GM19455 (cell line): Measurements from ENCODE around the gene FCER1G.

ENCODE experiments used
- ATAC-seq: cut with Tn5 transposase; IDR thresholded peaks from one replicate; pipeline ENCODE4 v1.9.1; 2021; ENCODE audit not compliant: unreplicated experiment

Gene FCER1G

DNA sequence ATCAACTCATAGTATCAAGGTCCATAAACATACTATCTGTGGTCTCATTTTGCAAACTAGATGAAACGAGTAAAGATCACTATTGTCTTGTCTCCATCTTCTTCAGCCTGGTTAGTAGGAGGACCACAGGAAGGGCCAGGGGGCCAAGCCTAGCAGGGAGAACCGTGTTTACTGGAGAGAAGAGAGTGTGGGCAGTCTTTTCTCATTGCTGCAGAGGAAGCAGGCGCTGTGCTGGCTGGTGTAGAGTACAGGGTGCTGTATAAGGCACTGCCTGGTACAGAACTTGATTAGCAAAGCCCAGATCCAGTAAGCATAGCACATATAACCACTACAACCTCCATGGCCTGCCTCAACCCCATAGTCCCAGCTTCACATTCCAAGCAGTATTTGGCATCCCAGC, 27.8 kb upstream of the FCER1G start:
- no peak for ATAC-seq

DNA sequence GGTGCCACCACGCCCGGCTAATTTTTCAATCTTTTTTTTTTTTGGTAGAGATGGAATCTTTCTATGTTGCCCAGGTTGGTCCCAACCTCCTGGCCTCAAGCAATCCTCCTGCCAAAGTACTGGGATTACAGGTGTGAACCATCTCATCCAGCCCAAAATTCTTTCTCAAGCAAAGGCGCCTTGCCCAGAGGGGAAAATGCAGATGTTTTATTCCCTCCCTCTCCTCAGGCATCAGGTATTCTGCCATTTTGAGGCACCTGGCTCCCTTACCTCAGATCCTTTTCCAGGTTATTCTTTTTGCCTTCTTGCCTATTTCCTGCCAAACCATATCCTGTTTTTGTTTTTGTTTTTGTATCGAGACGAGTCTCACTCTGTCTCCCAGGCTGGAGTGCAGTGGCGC, 26.7 kb upstream of the FCER1G start:
- ATAC-seq, result no peak

DNA sequence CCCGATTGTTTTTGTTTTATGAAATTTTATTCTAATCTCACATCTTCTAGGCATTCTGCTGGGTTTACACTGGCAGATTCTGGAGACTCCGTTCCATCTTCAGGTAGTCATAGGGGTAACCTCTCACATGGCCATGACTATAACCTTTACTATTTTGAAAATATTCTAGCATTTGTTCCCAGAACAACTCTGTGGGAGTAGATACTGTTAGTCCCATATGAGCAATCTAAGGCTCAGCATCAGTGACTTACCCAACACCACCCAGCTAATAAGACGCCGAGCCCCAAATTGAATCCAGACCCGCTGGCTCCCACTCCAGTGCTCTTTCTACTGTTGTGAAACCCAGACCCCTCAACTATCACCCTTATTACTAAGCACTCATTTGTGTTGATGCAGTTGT, 26.1 kb upstream of the FCER1G start:
- no peak for ATAC-seq

DNA sequence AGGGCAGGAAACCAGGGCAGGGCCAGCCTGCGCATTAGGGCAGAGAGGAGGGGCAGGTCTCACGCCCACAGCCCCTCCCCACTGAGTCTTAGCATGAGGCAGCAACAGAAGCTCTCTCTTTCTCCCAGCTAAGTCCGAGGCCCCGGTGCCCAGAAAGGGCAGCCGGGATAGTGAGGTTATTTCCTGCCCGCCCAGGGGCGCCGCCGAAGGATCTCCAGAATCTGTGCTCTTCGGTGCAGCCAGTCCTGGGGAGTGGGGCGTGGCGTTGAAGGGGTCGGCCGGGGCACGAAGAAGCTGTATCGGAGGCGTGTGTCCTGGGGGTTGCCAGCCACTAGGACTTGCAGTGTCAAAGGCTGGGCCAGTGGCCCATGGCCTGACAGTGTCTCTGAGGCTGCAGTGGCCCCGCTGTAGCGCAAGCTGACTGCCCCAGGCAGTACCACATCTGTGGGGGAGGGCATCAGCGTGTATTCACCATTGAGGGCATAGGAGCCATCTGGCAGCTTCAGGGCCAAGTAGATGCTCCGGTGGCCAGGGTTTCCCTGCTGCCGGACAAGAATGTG, 24.1 kb upstream of the FCER1G start:
- ATAC-seq, result no peak

DNA sequence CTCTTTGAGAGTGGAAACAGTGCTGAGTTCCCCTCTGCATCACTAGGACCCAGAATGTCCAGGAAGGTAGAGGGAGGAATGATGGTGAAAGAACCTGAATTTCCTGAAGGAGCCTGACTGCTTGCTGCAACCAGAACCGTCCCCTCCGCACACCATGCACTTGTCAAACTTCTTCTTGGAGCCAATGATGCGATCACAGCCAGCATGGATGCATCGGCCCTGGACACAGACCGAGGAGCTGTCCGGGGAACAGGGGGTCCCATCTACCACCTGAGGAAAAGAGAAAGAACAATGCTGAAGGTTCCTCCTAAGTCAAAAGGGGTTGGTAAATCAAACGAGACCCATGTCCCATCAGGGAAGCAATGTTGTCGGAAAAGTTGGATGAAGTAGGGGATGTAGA, 23.1 kb upstream of the FCER1G start:
- no peak for ATAC-seq

DNA sequence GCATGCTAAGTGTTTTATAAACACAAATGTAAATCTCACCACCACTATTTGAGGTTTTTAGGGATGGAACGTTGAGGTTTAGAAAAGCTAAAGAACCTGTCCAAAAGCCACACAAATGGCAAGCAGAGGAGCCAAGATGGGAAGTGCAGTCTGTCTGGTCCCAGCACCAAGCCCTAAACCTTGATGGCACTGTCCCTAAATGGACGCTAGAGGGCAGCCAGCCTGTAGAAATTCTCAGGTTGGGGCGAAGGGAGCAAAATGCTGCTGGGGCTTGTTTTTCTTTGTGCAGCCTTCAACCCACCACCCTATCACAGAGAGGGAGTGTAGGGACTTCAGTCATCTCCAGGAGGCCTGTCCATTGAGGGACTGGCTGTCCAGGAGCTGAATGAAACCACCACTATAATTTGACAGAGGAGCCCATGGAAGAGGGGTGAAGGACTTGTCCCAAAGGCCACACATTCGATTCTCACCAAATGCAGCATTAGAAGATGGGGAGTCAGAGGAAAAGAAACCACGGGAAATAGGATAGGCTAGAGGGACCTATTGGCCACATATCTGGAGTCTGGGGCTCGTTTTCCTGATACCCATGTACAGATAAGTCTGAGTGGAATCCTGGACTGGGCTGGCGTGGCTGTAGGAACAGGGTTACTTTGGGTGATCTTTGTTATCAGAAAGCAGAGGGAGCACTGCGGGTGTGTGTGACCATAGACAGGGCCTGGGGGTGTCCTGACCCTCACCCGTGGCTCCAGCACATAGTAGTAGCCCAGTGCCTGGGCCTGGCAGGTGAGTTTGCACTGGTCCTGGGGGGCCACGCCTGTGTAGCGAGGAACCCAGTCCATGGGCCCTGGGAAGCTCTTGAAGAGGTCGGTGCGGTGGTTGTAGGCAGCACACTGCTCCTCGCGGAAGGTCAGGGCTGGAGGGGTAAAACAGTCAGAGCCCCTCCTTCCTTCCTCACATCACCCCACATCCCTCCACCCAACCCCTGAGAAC, 22.3 kb upstream of the FCER1G start:
- ATAC-seq, result peak; percentile 59

DNA sequence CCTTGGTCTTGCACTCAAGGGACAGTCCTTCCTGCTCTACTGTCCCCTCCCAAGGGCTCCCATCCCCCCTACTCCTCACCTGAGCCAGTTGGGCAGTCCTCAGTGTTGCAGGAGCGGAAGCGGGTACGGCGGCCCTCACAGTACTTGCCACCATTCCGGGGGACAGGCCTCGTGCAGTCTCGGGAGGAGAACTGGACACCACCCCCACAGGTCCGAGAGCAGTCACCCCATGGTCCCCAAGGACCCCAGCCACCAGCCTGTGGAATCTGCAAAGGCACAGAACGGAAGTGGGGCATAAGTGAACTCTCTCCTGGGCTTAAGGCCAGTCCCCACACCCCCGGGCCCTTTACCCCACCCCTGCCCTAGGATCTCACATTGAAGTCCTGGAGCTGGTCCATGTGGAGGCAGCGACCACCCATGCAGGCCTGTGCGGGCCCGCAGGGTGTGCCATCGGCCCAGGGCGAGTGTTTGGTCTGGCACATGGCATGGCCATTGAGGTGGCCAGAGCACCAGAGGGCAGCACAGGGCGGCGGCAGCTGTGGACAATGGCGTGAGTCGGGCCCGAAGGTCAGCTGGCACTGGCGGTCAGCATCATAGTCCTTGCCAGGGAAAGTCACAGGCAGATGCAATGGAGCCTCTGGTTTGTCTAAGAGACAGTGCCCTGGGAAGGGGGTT, 21.4 kb upstream of the FCER1G start:
- ATAC-seq, result no peak

DNA sequence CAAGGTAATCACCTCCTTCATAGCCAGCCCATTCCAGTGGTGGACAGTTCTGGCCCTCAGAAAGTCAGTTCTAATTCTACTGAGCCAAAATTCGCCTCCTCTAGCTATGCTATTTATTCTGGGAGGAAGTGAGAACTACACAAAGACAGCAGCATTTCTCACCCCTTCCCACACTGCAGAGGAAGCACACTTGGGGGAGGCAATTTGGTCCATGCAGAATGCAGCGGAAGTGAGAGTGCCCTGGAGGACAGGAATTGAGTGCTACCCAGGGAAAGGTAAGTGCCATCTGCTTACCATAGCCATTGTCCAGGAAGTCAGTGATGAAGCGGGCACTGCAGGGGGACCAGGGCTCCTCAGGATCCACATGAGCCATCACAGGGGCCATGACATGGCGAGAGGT, 19.9 kb upstream of the FCER1G start:
- ATAC-seq, result no peak

DNA sequence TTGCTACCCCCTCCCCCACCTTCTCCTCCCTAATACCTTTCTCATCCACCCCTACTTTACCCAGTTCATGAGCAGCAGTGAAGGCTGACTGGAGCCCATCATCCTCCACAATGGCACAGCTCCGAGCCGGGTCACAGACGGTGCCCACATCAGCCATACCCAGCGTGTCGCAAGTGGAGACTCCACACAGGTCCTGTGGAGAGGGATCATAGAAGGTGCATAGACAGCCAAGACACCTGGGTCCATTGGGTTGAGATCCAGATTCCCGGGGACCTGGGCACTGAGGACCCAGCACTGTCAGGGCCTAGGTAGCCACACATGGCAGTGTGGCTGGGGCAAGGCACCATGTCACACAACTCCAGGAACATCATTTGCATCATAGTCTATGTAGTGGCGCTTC, 19.0 kb upstream of the FCER1G start:
- ATAC-seq, result no peak

DNA sequence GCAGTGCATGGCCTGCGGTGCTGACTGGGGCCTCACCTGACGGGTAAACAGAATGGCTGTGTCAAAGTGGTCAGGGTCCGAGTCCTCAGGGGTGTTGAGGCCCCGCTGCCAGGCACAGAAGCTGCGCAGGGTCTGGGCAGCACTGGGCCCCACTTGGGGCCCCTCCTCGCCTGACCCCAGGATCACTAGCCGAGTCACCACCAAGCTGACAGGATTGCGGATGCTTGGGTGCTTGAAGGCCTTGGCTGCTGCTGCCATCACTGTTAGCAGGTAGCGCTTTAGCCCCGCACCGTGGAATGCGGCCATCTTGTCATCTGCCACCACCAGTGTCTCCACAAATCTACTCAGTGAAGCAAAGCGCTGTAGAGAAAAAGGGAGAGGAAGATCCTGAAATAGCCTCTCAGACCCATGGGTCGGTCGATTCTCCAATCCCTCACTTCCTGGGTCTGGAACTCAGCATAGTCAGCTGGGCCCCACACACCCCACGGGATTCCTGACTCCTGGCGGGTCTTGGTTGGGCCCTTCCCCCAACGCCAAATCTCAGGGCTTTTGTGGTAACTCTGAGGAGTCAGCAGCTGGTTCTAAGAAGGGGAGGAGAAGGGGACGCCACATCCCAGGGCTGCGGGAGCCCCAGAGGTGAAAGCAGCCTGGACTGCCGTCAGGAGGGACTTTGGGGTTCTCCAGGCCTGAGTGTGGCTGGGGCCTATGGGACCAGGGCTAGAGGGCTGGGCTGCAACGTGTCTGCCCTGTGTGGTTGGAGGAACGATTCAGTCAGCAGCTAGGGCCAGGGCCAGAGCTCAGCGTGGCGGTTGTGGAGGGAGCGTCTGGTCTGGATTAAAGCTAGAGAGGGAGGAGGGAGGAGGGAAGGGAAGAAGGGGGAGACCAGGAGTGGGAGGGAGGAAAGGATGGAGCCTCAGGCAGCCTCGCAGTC, 18.3 kb upstream of the FCER1G start:
- ATAC-seq, result no peak

DNA sequence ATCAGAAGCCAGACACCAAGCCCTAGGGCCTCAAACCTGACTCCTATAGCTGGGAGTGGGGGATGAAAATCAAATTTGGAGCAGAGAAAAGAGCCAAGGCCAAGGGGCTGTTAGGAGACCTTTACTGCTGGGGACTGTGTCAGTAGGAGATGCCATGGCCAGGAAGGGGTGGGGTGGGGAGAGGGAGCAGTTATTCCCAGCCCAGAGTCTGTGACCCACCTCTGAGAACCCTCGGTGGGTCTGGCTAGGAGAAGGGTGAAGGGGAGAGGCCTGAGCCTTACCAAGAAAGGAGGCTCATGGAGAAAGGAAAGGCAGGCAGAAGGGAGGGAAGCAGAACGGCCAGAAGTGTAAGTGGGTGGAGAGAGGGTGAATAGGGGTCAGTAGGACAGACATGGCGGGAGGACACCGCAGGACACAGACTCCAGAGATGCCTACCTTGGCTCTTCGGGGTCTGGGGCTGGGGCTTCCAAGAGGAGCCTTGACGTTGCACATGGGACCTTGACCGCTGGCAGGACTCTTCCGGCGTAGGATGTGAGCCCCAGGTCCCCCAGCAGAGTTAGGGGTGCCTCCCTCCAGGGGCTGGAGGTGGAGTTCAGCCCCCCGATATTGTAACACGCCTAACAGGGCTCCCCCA, 17.4 kb upstream of the FCER1G start:
- ATAC-seq, result no peak

DNA sequence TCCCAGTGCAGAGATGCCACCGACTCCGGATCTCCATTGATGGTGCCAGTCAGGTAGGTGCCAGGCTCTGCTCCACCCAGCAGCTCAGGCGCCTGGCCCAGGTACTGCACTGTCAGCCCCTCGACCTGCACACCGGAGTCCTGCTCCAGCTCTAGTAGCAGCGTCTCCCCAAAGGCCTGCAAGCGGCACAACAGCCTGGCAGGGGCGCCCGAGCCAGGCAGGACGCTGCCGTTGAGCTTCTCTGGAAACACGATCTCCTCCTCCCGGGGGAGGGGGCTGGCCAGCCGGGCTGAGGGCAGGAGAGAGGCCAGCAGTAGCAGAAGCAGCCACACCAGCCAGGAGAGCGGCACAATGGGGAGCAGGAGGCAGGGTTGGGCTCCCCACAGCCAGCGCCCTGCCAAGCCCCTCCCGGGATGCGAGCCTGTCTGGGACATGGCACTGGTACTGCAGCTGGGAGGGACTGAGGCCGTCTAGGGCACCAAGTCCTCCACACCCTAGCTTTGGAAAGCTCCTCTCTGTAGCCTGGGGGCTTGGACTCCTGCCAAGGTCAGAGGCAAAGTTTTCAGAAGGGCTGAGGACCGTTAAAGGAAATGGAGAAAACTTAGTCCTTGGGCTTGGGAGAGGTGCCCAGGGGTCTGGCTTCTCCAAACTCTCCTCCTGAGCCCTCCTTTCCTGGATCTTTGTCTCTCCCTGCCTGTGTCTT, 16.8 kb upstream of the FCER1G start:
- no peak for ATAC-seq

DNA sequence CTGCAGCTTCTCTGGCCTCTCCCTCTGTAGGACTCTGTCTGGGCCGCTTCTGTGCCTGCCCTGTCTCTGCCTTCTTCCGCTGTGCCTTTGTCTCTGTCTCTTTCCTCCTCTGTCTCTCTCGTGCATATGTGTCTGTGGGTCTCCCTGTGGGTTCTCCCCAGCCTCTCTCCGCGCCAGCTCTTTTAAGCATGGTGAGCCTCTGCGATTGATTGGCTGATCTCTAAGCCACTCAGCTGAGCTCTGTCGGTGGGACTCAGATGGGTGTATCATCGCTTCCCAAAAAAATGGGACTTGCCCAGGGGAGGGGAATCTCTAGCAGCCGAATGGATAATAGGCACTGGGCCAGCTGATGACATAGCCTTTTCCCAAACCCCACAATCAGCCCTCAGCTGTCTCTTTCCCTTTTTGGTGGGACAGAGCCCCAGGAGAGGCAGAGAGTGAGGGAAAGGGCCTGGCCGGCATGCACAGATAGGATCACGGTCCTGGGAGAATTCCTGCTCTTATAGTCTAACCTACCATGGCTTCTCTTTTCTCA, 16.1 kb upstream of the FCER1G start, which contains the start of gene ADAMTS4:
Gene ADAMTS4, minus strand, starts transcription at position 158 of the 535 bp plus-strand sequence. CDS start 427 bp downstream, outside the sequence.
- ATAC-seq, result no peak

DNA sequence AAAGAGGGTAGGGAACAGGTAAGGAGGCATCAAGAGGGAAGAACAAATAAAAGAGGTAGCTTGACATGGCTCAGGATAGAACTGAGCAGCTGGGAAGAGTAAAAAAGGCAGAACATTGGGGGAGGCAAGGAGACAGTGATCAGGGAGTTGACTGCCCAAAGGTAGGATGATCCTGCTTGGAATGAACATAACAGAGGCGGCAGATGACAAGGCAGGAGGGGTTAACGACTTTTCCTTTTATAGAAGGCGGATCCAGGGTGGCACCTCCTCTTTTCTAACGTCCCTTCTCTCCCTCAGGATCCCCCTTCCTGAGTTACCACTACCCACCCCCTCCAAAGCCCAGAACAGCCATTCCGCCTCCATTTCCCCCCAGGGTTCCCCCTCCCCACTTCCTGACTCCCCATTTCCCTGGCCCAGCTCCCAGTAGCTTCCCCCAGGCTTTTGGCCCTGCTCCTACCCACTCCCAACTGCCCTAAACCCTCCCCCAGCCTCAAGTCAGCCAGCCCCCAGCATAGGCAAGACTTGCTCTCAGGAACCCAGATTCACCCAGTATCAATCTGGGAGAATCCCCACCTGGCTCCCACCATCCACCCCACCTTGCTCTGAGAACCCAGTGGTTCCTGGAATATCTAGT, 15.5 kb upstream of the FCER1G start:
- ATAC-seq, result no peak

DNA sequence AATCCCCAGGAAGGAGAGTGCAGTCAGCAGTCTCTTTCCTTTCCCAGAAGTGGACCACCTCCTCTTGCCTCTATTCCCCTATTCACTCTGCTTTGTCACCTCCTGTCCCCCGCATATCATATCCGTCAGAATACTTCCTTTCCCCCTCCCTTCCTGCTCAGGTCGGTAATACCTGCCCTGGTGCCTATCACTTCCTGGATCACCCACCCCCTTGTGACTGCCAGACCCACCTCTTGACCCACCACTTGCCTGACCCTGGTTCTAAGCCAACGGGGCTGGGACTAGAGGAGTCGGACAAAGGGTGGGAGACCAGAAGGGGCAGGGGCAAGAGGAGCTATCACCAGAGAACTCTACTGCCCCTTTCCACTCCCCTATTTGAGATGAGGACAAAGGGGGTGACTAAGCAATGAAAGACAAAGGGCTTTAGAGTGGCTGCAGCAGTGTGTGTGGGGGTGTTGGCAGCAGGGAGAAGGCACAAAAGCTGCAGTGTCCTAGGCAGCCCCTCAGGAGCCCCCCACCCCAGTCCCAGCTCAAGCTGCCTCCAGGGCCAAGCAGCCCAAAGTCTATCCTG, 14.6 kb upstream of the FCER1G start:
- ATAC-seq, result no peak

DNA sequence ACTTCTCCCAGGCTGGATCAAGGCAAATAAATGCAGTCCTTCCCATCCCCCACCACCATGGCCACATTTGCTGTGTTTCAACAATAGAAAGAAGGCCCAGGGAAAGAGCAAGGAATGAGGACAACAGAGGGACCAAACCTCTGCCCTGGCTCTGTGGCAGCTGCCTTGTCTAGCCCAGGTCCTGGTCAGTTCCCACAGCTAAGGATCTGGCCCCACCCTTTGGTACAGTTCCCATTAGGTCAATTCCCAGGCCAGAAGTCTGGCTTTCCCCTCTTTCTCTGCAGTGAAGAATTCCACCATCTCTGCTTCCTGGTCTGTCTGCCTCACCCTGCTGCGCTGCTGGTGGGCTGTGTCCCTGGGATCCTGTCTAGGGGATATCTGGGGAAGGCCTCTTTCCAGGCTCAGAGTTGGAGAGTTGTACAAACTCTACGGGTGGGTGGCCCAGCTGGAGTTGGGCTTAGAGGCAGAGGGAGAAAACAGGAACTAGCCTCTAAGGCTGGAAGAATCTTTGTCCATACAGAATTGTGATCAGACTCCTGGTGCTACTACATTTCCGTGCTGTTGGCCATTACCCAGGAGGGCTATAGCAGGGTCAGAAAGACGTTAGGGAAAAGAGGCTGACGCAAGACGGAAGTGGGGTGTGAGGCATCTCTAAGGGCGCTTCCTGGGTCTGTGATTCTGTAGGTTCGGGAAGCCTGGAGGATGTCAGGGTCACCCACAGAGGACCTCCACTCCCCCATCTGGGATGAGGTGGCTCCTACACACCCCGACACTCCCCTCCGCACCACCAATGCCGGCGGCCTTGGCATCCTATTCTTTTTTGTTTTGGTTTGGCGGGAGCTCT, 13.9 kb upstream of the FCER1G start:
- ATAC-seq, result no peak

DNA sequence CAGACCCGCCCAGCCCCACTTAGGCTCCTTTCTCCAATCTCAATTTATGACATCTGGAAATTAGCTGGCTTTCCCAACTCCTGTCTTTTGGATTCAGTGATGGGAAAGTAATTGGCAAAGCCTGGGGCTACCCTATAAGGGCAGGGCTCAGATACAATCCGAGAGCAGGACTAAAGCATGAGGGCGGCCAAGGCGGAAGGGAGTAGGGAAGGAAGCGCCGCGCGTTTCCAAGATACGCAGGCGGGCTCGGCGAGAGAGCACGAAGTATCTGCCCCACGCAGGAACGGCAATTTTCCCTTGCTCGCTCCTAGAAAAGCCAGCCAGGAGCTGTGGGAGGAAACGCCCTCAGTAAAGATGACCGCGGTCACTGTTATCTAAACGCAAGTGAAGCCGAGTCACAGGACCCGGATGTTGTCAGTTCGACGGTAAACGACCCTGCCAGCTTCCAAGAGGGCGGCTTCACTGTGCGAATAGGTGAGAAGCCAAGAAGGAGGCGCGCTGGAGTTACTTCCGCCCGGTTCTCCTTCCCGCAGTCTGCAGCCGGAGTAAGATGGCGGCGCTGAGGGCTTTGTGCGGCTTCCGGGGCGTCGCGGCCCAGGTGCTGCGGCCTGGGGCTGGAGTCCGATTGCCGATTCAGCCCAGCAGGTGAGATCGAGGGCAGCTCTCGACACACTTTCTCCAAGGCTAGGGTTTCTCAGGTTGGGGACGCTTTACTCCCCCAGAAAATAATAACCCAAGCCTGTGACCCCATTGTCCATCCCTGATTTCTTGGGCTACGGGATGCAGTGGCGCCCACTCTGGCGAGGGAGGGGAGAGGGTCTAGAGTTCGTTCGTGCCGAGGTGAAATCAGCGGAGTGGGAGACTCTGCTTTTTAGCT, 13.0 kb upstream of the FCER1G start, which contains the start of gene NDUFS2:
Gene NDUFS2, plus strand, starts transcription at position 532 of the 877 bp plus-strand sequence. Its CDS starts 19 bp downstream, at position 551.
- peak; percentile 97 for ATAC-seq
